Tibial artery (tissue), 4 donors: ENCODE results near the gene ITPR1.
A peak's percentile ranks its signal among the peaks of the same experiment; 100 is the strongest.

Experiments
- DNase-seq, 2 donors: peaks; one replicate each; pipeline ENCODE4 v3.0.0-alpha.2; 2019
- H3K27ac ChIP-seq, 2 donors: fragments of 200-600 bp; sonication (generic) in 1 of 2; 1 replicate in 1 of 2; 2 replicates in 1 of 2; pipeline ENCODE4 v1.5.1; 2018 to 2019; ENCODE audit warnings: mild to moderate bottlenecking in 1 of 2
- H3K27me3 ChIP-seq, 2 donors: fragments of 200-600 bp; sonication (generic) in 1 of 2; one replicate each; pipeline versions ENCODE4 v1.5.1 to v1.6.0; 2016 to 2019
- H3K36me3 ChIP-seq, 3 donors: fragments of 200-600 bp; sonication (generic) in 2 of 3; one replicate each; pipeline ENCODE4 v1.5.1; 2016 to 2019; ENCODE audit warnings: mild to moderate bottlenecking in 2 of 3
- H3K4me1 ChIP-seq, 4 donors: fragments of 200-600 bp; sonication (generic) in 2 of 4; 1 replicate in 3 of 4; 2 replicates in 1 of 4; pipeline ENCODE4 v1.5.1; 2016 to 2019
- H3K4me3 ChIP-seq, 2 donors: fragments of 200-600 bp; sonication (generic) in 1 of 2; 1 replicate in 1 of 2; 2 replicates in 1 of 2; pipeline ENCODE4 v1.5.1; 2018 to 2019; ENCODE audit warnings: mild to moderate bottlenecking in 2 of 2
- H3K9me3 ChIP-seq, 3 donors: fragments of 200-600 bp; sonication (generic) in 1 of 3; one replicate each; pipeline ENCODE4 v1.5.1; 2016 to 2019
- CTCF ChIP-seq, 2 experiments: fragments of 200-600 bp in 1 of 2; fragments of 450-650 bp in 1 of 2; IDR thresholded peaks; one replicate each; pipeline ENCODE4 v1.5.1; 2017 to 2019; ENCODE audit warnings: antibody characterized with exemption in 2 of 2, mild to moderate bottlenecking in 1 of 2, moderate library complexity in 1 of 2
- intact Hi-C: fragments of 100-400 bp; cut with DNase I; formaldehyde crosslinking; loops from one replicate; pipeline ENCODE4 v1.15.0; 2023; ENCODE audit warnings: low total_unique reads

Gene ITPR1

GRCh38 chr3:4571690-4572334 lies 78.7 kb downstream of the ITPR1 start:
- DNase-seq = no peak
- Histone ChIP-seq H3K27me3 (no peaks in the 10 kb centered on the region), H3K4me1 (peaks cover 0 to 48% (median 12%) of the 10 kb centered on the region in 4 donors), H3K27ac (no peak overlapping the region), H3K9me3 (no peaks in the 10 kb centered on the region), H3K4me3 (no peak overlapping the region), H3K36me3 (no peaks in the 10 kb centered on the region)
- intact Hi-C loops = no loop called here
- TF ChIP-seq CTCF (IDR thresholded peaks at IDR 0.05) = no peak

- H3K9me3 ChIP-seq = no peaks in the 10 kb centered on the region
- no peaks in the 10 kb centered on the region for H3K27me3 ChIP-seq
These were observed 80.0 kb downstream of the ITPR1 start for GRCh38 chr3:4573153-4573552.

GRCh38 chr3:4574426-4574965 lies 81.3 kb downstream of the ITPR1 start:
- intact Hi-C loops = no loop called here
- no peaks in the 10 kb centered on the region for H3K36me3 ChIP-seq
- H3K9me3 ChIP-seq = no peaks in the 10 kb centered on the region
- peaks cover 0 to 58% (median 9%) of the 10 kb centered on the region in 4 donors for H3K4me1 ChIP-seq
- TF ChIP-seq CTCF (IDR thresholded peaks at IDR 0.05) = no peak
- DNase-seq = no peak
- H3K27me3 ChIP-seq = no peaks in the 10 kb centered on the region
- no peak overlapping the region for H3K27ac ChIP-seq
- H3K4me3 ChIP-seq = no peak overlapping the region

More at GRCh38 chr3:4573153-4573552, 80.0 kb downstream of the ITPR1 start:
- intact Hi-C loops = no loop called here
- DNase-seq = no peak
- Histone ChIP-seq H3K27ac (no peak overlapping the region), H3K4me3 (no peak overlapping the region), H3K36me3 (no peaks in the 10 kb centered on the region), H3K4me1 (peaks cover 0 to 58% (median 11%) of the 10 kb centered on the region in 4 donors)
- TF ChIP-seq CTCF (IDR thresholded peaks at IDR 0.05) = no peak

GRCh38 chr3:4575381-4575780 lies 82.2 kb downstream of the ITPR1 start:
- no peaks in the 10 kb centered on the region for H3K9me3 ChIP-seq
- H3K4me3 ChIP-seq = no peak overlapping the region
- no peaks in the 10 kb centered on the region for H3K36me3 ChIP-seq
- H3K4me1 ChIP-seq = peaks cover 0 to 55% (median 9%) of the 10 kb centered on the region in 4 donors
- TF ChIP-seq CTCF (IDR thresholded peaks at IDR 0.05) = no peak
- H3K27ac ChIP-seq = peak overlapping the region in 1 of 2 donors; percentile 42
- peak in 1 of 2 donors; percentile 36 for DNase-seq
- no peaks in the 10 kb centered on the region for H3K27me3 ChIP-seq
- intact Hi-C loops = no loop called here

- intact Hi-C loops = no loop called here
- DNase-seq = no peak
- peaks cover 0 to 61% (median 26%) of the 10 kb centered on the region in 4 donors for H3K4me1 ChIP-seq
These were observed 84.6 kb downstream of the ITPR1 start for GRCh38 chr3:4577721-4578120.

More at GRCh38 chr3:4577721-4578120, 84.6 kb downstream of the ITPR1 start:
- Histone ChIP-seq H3K4me3 (no peak overlapping the region), H3K27me3 (no peaks in the 10 kb centered on the region), H3K9me3 (no peaks in the 10 kb centered on the region), H3K36me3 (no peaks in the 10 kb centered on the region), H3K27ac (no peak overlapping the region)
- no peak for TF ChIP-seq CTCF (IDR thresholded peaks at IDR 0.05)
